BJ (cell line): Measurements from ENCODE around the gene SLC25A6. TPM values are rescaled to one million over a fixed set of nuclear protein-coding genes. Genes with fewer than 3 reads are reported as not detected.

Experiments used
- CTCF ChIA-PET: fragments of 350-600 bp; formaldehyde crosslinking; extraction: SDS; loops from one replicate; lab custom pipeline; 2021; ENCODE audit warnings: antibody characterized with exemption, inconsistent platforms; lab: Yijun Ruan, JAX
- POLR2A ChIA-PET: fragments of 300-600 bp; sonication (Branson Sonifier 250); formaldehyde crosslinking; extraction: SDS; loops from one replicate; lab custom pipeline; 2021; ENCODE audit warnings: antibody characterized with exemption; lab: Charles Lee
- DNase-seq: peaks from one replicate; pipeline ENCODE4 v3.0.0-alpha.2; 2011; ENCODE audit warnings: low read depth
- H3K27me3 ChIP-seq: 2 replicates; pipeline ENCODE4 v1.6.0; 2011; ENCODE audit warnings: low read length; ENCODE audit not compliant: control insufficient read depth, insufficient read depth
- H3K36me3 ChIP-seq: 2 replicates; pipeline ENCODE4 v1.5.1; 2011; ENCODE audit warnings: low read length; ENCODE audit not compliant: control insufficient read depth, insufficient read depth
- H3K4me3 ChIP-seq: 2 replicates; pipeline ENCODE4 v1.5.1; 2011; ENCODE audit warnings: low read depth, mild to moderate bottlenecking, control low read depth, low read length
- polyA plus RNA-seq: library from polyadenylated mRNA; depleted of rRNA; stranded (reverse); fragments of >200 nt; gene quantifications from 2 replicates; pipeline ENCODE4 v1.2.3, GENCODE V29; 2011
- TF ChIP-seq, protein P1 (sequence below): IDR thresholded peaks from 2 replicates; pipeline ENCODE4 v1.5.1; 2011; ENCODE audit warnings: low read depth, mild to moderate bottlenecking, control low read depth, inconsistent platforms, low read length, moderate library complexity; ENCODE audit not compliant: insufficient read depth

The SLC25A6 gene
- polyA plus RNA-seq, 1 experiment: 598 TPM

DNA sequence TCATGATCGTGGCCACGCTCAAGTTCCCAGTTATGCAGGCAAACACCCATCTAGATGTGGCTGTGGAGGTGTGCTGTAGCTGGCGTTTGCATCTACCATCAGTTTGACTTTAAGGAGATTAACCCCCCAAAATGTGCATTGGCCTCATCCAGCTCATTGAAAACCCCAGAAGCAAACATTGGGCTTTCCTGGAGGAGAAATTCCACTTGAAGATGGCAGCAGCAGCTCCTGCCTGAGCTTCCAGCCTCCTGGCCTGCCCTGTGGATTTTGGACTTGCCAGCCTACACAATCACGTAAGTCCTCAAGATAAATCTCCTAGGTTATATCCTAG is 30.2 kb upstream of the SLC25A6 start:
- Histone ChIP-seq H3K36me3 (peaks cover 15% of the 10 kb centered on the region), H3K27me3 (no peaks in the 10 kb centered on the region), H3K4me3 (no peak overlapping the region)
- ChIA-PET CTCF (no interaction called here), POLR2A (no interaction called here)
- no peak for DNase-seq
- TF ChIP-seq, protein P1, sequence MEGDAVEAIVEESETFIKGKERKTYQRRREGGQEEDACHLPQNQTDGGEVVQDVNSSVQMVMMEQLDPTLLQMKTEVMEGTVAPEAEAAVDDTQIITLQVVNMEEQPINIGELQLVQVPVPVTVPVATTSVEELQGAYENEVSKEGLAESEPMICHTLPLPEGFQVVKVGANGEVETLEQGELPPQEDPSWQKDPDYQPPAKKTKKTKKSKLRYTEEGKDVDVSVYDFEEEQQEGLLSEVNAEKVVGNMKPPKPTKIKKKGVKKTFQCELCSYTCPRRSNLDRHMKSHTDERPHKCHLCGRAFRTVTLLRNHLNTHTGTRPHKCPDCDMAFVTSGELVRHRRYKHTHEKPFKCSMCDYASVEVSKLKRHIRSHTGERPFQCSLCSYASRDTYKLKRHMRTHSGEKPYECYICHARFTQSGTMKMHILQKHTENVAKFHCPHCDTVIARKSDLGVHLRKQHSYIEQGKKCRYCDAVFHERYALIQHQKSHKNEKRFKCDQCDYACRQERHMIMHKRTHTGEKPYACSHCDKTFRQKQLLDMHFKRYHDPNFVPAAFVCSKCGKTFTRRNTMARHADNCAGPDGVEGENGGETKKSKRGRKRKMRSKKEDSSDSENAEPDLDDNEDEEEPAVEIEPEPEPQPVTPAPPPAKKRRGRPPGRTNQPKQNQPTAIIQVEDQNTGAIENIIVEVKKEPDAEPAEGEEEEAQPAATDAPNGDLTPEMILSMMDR: no peak

DNA sequence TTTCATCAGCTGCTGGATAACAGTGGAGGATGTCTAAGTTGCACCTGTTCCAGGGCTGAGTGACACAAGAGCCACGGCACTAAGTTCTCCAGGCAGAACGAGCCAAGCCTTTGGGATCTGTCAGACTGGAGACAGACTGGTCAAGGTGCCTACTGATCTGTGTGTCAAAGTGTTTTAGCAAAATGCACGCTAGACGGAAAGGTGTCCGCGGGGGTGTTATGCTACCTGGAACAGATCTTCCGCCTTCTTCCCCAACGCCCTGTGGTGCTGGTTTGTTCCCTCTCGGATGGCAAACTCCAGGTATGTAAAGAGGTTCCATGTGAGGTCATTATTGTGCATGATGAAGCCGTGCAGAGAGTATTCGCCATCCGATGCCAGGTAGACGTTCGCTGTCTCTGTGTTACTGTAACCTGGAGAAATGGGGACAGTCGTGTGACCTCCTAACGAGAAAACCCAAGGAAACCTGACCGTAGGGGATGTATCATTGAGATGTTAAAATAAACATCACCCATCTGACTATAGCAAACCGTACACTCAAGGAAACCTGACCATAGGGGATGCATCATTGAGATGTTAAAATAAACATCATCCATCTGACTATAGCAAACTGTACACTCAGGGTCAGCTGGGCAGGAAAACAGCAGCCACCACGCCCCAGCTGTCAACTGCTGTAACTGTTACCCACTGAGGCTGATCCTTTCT is 29.7 kb upstream of the SLC25A6 start:
- no peaks in the 10 kb centered on the region for H3K27me3 ChIP-seq
- CTCF ChIA-PET: no interaction called here
- DNase-seq: no peak
- TF ChIP-seq, protein P1: no peak
- POLR2A ChIA-PET: no interaction called here
- H3K36me3 ChIP-seq: peaks cover 20% of the 10 kb centered on the region
- no peak overlapping the region for H3K4me3 ChIP-seq

DNA sequence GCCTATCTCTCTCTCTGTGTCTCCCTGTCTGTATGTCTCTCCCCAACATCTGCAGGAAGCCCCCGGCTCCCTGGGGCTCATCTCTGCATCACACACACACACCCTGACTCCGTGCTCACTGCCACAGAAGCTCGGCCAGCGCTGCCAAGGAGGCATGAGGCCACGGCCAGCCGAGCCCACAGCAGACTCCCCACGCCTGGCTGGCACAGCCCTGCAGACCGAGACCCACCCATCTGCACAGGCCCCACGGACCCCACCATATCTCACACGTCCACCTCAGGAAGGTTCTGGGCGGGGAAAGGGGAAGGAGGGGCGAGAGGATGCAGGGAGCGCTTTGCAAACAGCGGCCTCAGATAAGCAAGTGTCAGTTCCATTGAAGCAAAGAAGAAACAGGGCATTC is 28.5 kb upstream of the SLC25A6 start:
- POLR2A ChIA-PET: no interaction called here

DNA sequence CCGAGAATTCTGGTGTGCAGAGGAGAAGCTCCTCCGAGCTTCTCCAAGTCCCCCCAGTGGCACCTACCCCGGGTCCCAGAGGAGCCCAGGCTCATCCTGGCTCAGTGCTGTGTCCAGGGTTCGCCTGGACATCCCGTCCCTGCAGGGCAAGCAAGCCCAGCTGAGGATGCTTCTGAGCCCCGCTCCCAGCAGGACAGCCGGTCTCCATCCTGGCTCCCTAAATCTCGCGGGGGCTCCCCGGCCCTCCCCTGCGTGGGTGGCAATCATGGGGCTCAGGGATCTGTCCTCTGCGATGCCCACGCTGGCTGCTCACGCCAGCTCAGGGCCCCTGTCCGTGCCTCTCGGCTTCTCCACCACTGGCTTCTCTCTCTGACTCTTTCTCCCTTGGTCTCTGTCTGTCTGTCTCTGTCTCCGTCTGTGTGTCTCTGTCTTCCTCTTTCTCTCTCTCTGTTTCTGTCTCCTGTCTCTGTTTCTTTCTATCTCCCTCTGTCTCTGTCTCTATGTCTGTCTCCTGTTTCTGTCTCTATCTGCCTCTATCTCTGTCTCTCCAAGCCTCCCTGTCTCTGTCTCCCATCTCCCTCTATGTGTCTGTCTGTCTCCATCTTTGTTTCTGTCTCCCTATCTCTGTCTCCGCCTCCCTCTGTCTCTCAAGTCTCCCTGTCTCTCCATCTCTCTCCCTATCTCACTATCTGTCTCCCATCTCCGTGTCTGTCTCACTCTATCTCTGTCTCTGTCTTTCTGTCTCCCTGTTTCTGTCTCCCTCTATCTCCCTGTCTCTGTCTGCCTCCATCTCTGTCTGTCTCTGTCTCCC is 27.8 kb upstream of the SLC25A6 start:
- no peak overlapping the region for H3K4me3 ChIP-seq
- DNase-seq: no peak
- POLR2A ChIA-PET: no interaction called here
- TF ChIP-seq, protein P1: no peak
- CTCF ChIA-PET: no interaction called here
- peaks cover 17% of the 10 kb centered on the region for H3K36me3 ChIP-seq
- H3K27me3 ChIP-seq: no peaks in the 10 kb centered on the region

More for the DNA sequence above, 28.5 kb upstream of the SLC25A6 start:
- Histone ChIP-seq H3K4me3 (no peak overlapping the region), H3K36me3 (peaks cover 20% of the 10 kb centered on the region), H3K27me3 (no peaks in the 10 kb centered on the region)
- TF ChIP-seq, protein P1: no peak
- CTCF ChIA-PET: no interaction called here
- no peak for DNase-seq

DNA sequence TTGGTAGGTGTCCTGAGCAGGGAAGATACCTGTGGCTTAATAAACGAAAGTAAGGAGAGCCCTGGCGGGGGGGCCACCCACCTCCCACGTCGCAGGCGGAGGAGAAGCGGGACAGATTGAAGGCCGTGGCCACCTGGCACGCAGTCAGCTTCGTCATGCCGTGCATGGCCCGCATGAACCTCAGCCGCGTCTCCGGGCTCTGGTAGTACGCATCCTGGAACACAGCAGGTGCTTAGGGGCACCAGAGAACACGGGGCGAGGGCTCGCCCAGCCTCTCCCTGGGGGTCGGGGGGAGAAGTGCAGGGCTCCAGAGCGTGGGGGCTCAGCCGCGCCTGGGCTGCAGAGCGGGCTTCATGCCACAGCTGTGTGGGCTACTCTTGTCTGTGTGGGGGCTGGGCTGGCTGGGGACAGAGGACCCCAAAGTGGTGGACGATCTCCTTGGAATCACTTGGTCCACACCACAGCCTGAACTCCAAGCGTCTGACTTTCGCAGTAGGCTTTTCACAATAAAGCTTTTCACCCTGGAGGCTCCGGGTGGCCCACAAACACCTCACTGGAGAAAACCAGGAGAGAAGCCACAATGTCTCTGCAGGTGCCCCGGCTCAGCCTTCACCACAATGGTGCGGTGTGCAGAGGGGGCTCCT is 27.1 kb upstream of the SLC25A6 start:
- TF ChIP-seq, protein P1: no peak
- DNase-seq: no peak
- Histone ChIP-seq H3K4me3 (no peak overlapping the region), H3K27me3 (no peaks in the 10 kb centered on the region), H3K36me3 (peaks cover 17% of the 10 kb centered on the region)
- POLR2A ChIA-PET: no interaction called here
- CTCF ChIA-PET: no interaction called here
